NCI-H2107 treated with DMSO at 0.1 percent for 48 hours (cell line): ENCODE measurements around the gene UAP1L1.
A peak's percentile ranks its signal among the peaks of the same experiment; 100 is the strongest.

Experiments
- DNase-seq: peaks from one replicate; lab custom pipeline; 2025; ENCODE audit not compliant: unreplicated experiment; lab: John Stamatoyannopoulos, UW

UAP1L1 gene

GRCh38 chr9:137041124-137041523 lies 36.2 kb upstream of the UAP1L1 start:
- DNase-seq: no peak

DNA sequence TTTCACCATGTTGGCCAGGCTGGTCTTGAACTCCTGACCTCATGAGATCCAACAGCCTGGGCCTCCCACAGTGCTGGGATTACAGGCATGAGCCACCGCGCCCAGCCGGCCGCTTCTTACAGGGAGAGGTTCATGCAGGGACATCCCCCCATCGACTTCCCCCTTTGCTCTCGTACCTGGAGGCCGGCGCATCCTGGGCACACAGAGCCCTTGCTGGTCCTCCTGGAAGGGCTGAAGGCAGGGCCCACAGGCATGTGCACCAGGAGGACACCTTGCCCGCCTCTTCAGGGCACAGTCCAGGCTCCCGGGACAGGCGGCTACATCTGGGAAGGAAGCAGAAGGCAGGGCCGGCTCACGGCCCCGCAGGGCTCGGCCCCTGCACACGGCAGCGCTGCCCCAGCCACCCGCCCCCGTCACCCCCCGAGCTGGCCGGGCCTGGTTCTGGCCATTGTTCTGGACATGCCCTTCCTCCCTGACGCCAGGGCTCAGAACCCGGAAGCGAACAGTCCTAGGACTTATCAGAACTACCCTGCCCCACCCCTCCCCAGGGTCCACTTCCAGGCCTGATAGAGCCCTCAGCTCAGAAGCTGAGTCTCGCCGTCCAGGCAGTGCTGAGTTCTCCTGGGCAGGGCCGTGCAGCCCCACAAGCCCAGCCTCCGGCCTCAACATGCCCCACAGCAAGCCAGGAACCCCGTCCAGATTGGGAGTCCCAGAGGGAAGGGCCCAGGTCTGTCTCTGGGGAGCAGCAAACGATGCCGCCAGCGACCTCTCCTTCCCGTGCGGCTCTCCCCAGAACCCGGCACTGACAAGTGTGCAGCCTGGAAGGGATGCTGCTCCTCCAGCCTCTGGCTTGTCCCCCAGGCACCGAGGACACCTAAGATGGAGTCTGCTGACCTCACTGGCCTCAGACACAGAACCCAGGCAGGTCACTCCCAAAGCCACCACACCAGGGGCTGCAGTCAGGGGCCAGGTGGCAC lies 34.3 kb upstream of the UAP1L1 start:
- no peak for DNase-seq

DNA sequence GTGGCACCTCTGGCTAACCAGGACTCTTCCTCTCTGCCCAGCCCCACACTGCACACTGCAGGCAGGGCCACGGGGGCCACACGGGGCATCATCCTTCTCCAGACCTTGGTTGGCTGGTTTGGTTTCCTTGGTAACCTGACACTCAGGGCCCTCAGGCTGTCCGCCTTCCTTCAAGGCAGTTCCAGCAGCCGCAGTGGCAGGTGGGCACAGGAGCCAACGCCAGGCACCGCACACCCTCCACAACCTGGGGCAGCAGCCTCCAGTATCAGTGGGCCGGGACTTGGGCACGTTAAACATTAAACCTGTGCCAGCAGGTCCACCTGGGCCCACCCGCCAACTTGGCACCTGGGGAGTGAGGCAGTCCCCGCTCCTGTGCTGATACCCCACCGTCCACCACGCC lies 33.3 kb upstream of the UAP1L1 start:
- DNase-seq: no peak

- DNase-seq: peak; percentile 38
These were observed 32.7 kb upstream of the UAP1L1 start for GRCh38 chr9:137044502-137045177.

DNA sequence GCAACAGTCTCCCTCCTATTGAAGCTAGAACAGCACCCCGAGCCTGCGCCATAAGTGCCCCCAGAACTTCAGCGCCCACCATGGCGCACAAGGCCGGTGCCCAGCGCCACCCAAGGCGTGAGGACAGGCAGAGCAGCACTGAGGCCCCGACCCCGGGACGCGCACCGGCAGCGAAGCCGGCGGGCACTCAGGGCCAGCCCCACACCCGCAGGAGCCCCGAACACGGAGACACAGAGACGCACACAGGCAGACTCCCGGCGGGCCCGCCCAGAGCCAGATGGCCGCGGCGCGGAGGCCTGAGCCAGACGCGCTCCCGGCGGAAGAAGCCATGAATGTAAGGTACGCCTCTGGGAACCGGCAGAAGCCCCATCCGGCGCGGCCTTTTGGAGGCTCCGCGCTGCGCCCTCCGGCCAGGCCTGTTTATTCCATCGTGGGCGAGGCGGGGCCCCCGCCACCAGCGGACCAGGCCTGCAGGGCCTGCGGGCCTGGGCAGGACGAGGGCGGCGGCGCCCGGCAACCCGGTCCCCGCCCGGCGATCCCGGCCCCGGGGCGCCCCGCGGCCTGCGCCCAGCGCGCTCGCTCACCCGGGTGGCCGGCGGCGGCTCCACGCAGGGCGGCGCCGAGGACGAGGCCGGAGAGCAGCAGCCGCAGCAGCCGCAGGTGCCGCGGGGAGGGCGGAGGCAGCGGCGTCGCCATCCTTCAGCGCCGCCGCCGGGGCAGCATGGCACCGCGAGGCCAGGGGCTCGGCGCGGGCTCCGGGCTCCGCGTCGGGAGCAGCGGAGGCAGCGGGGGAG lies 31.8 kb upstream of the UAP1L1 start:
- peak; percentile 28 for DNase-seq

- DNase-seq: peak; percentile 88
These were observed 31.1 kb upstream of the UAP1L1 start, which contains the start of gene NPDC1 for GRCh38 chr9:137046088-137046787. Gene NPDC1 (minus strand): TSS chr9:137046177. CDS start chr9:137045989, 188 bp downstream.

DNA sequence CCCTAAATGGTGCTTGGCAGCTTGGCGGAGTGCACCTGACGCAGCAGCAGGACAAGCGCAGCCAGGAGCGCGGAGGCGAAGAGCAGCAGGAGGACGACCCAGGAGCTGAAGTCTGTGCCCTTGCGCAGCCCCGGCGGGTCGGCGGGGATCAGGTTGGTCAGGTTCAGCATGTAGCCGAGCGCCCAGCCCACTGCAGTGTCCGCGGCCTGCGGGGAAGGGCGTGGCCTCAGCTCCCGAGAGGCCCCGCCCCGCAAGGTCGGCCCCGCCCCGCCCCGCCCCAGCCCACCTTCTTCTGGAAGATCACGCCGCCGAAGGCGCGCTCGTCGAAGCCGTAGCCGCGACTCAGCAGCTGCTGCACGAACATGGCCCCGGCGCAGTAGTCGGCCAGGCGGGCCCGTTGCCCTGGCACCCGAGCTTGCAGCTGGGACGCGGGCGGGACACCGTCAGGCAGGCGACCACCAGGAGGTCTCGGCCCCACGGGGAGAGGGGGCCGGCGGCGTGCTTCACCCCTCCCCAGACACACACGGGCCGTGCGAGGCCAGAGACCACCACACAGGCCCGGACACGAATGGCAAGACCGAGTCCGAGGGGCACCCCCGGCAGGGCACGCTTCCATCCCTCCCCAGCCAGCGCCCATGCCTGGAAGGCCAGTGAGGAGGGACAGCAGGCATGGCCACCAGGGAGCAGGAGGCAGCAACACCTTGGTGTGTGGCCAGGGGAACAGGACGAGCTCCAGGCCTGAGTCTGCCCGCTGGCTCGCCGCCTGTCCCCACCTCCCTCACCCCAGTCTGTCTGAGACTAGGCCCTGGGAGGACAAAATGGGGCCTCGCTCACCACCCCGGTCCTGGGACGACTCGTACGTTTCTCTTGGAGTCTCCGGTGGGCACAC lies 28.4 kb upstream of the UAP1L1 start:
- DNase-seq: no peak

DNA sequence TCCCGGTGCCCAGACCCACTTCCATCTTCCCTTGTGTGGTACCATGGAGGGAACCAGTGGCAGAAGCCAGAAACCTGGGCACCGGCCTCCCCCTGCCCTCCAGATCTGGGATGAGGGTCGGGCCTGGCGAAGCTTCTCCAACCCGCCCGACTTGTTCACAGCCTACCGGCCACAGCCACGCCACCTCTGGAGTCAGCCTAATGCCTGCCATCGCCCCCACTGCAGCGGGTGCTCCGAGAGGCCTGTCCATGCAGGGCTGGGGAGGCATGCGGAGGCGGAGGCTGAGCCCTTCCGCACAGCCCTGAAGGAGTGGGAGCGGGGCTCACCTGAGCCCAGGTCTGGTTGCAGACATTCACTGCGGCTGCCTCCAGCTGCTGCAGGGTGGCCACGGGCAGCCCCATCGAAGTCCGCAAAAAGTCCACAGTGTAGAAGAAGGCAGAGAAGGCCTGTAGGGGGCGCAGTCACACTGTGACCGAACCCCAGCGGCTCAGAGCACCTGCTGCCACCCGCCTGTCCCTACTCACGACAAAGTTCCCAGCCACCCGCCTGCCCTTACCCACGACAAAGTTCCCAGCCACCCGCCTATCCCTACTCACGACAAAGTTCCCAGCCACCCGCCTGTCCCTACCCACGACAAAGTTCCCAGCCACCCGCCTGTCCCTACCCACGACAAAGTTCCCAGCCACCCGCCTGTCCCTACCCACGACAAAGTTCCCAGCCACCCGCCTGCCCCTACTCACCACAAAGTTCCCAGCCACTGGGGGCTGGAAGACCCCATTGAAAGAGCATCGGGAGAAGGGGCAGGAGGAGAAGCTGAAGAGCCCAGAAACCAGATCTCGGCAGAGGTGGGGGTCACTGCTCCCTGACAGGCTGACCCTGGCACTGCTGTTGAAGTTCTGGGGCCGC lies 27.5 kb upstream of the UAP1L1 start:
- peak; percentile 71 for DNase-seq

GRCh38 chr9:137050570-137050969 lies 26.7 kb upstream of the UAP1L1 start:
- DNase-seq: no peak

DNA sequence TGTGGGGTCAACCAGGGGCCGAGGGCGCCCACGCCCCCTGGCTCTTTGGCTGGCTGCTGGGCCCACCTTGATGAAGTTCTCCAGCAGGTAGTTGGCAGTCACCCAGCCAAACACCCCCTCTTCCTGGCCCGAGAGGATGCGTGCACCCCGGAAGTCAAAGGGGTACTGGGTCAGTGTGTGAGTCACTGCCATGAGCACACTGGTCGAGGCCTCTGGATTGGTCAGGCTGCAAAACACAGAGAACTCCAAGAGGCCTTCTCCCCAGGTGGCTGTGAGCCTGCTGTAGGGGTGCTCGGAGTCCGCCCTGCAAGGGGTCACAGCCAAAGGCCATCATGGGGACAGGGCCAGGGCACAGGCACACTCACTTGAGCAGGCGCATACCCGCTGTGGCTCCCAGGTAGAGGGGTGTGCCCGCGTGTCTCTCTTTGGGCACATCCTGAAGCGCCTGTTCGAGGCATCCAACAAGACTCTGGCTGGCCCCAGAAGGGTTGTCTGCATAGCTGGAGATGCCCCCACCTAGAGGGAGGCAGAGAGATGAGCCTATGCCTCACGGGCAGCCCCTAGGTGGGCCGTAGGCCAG lies 26.1 kb upstream of the UAP1L1 start:
- no peak for DNase-seq

DNA sequence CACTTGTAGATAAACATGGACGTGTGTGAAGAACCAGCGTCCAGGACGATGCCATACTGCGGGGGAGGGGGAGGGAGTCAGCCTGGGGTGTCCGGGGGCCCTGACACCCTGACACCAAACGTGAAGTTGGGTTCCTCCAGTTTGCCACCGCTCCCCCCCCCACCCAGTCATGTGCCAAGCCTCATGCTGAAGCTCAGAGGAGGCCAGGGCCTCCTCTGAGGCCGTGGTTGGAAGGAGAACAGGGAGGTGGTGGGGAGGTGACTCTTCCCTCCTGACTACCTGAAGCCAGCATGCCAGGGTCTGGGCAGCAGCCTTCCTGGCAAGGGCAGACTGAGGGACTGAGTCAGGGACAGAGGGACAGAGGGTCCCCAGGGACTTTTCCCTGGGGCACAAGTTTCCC lies 25.0 kb upstream of the UAP1L1 start:
- DNase-seq: no peak

DNA sequence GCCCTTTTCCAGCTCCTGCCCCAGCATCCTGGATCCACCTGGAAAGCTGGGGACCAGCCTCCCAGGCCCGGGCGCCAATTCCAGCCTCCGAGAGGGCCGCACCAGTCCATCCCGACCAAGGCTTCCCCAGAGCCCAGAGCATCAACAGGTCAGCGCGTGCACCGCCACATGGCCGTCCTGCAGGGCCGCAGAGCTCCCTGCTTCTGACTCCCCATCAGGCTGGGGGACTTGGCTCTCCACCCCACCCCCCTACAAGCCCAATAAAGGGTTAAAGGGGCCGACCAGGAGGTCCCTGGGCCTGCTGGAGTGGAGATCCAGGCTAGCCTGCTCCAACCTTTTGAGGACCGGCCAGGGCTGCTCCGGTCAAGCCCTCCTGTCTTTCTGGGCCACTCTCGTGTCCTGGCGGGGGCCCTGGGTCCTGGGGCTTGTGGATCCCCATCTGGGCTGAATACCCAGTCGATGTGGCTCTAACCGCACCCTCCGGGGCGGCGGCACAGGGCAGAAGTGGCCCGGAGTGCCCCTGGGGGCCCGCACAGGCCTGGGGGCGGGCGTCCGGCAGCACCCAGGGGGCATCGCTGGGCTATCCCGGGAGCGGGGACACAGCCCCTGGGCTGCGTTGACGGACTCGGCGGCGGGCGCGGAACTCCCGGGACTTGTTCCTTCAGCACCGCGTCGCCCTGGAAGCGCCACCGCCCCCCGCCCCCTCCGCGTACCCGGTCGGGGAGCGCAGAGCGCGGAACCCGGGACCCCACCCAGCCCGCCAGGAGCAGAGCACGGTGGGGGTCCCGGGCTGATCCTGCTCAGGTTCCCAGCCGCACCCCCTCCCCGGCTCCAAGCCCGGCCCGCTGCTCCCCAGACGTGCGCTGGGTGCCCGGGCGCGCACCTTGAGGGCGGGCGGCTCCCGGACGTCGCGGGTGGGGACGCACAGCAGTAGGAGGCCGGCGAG lies 24.0 kb upstream of the UAP1L1 start:
- DNase-seq: no peak

DNA sequence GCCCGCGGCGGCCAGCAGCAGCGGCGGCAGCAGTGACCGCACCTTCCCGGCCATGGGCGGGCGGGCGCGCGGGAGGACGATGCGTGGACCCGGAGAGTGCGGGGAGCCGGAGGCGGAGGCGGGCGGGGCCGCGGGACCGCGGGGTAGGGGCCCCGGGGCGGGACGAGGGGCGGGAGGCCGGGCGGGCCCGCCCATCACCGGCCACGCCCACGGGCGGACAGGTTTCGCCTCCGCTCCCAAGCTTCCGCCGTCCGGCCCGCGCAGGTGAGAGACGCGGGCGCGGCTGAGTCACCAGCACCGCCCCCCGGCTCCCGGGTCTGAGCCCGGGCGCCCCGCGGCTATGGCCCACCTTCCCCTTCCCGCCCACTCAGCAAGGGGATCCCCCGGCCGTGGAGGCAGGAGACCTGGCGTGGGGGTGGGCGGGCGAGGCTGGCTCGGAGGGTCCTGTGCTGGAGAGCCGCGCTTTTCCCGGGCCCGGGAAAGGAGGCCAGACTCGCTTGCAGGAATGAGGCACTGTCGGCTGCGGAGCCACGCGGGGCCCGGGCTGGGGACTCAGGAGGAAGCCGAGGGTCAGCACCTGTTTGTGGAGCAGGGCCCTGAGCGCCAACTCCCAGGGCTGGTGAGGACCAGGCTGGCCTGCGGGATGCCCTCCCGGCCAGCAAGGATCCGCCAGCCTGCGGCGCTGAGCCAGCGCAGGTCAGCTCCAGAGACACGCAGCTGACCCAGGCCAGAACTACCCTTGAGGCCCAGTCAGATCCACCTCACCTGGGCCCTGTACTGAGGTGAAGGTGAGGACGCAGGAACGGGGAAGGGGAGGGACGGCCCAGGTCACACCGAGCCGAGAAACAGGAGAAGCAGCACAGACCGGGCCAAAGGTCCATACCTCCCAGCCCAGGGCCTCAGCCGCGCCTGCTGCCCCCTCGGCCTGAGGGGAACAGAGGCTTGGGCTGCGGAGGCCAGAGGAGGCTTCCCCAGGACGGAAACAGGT lies 23.1 kb upstream of the UAP1L1 start, which contains the start of gene ENTPD2:
Gene ENTPD2, minus strand, starts transcription at position 118 of the 988 bp plus-strand sequence. Its CDS starts 64 bp downstream, at position 54.
- DNase-seq: peak; percentile 28

GRCh38 chr9:137054932-137055384 lies 22.4 kb upstream of the UAP1L1 start:
- DNase-seq: no peak
